ENCODE measurements around the gene SDK1.

SDK1 gene

DNA sequence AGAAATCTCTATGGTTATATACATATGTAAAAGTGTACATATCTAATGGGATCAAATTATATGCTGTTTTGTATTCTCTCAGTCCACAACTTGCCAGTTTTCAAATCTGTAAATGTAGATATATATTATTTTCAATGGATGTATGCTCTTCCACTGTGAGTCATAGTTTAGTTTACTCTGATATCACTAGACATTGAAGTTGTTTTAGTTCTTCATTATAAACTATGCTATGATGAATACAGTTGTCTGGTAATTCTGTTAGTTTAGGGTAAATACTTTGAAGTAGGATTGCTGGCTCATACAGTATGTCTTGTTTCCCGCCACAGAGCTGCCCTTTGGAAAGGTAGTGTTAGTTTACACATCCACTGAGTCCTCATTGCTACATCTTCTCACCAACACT, 25.2 kb downstream of the SDK1 start:
- in situ Hi-C loops (cut with MboI; ENCODE audit: low pct_unique_long_range_greater_than_20kb, low sequenced_read_pairs, unreplicated experiment) = no loop called here
- TF ChIP-seq, protein P1, sequence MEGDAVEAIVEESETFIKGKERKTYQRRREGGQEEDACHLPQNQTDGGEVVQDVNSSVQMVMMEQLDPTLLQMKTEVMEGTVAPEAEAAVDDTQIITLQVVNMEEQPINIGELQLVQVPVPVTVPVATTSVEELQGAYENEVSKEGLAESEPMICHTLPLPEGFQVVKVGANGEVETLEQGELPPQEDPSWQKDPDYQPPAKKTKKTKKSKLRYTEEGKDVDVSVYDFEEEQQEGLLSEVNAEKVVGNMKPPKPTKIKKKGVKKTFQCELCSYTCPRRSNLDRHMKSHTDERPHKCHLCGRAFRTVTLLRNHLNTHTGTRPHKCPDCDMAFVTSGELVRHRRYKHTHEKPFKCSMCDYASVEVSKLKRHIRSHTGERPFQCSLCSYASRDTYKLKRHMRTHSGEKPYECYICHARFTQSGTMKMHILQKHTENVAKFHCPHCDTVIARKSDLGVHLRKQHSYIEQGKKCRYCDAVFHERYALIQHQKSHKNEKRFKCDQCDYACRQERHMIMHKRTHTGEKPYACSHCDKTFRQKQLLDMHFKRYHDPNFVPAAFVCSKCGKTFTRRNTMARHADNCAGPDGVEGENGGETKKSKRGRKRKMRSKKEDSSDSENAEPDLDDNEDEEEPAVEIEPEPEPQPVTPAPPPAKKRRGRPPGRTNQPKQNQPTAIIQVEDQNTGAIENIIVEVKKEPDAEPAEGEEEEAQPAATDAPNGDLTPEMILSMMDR (IDR thresholded peaks at IDR 0.05; ENCODE audit: extremely low read depth, insufficient read depth, missing control alignments) = no peak
- DNase-seq (ENCODE audit: low spot score) = no peak

GRCh38 chr7:3327099-3327498, 26.0 kb downstream of the SDK1 start:
- in situ Hi-C loops (cut with MboI; ENCODE audit: low pct_unique_long_range_greater_than_20kb, low sequenced_read_pairs, unreplicated experiment) = no loop called here
- DNase-seq (ENCODE audit: low spot score) = no peak

DNA sequence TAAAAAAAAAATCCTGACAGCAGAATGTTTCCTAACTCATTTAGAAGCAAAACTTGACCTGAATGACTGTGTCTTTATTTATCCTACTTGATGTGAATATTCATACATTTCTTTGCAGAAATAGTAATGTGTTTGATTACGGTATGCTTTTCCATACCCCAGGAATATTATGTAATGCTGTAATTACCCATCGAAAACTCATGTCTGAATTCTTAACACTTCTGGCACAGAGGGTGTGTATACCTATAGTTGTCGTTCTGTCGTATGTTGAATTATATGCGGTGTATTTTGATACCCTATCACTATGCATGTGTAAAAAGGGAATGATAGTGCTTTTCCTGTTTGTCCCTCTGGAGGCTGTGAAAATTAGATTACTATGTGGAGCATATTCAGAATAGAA, 26.6 kb downstream of the SDK1 start:
- in situ Hi-C loops (cut with MboI; ENCODE audit: low pct_unique_long_range_greater_than_20kb, low sequenced_read_pairs, unreplicated experiment) = no loop called here
- TF ChIP-seq, protein P1 (IDR thresholded peaks at IDR 0.05; ENCODE audit: extremely low read depth, insufficient read depth, missing control alignments) = no peak

More at GRCh38 chr7:3327099-3327498, 26.0 kb downstream of the SDK1 start:
- TF ChIP-seq, protein P1 (IDR thresholded peaks at IDR 0.05; ENCODE audit: extremely low read depth, insufficient read depth, missing control alignments) = no peak

DNA sequence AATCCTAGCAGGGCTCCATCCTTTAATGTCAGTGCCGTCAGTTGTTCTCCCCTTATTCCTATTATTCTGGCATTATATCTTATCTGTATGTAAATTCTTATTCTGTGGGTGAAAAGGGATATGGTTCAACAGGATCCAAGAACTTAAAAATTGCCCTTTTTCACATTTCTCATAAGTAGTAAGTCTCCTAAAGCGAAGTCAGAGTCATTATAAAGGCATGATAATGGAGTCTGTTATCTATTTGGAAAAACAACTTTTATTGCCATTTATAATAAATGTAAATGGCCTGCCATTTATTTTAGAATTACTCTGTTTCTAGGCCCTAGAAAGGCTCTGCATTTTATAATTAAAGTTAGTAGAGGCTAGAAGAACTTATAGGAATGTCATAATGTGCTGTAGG, 31.3 kb downstream of the SDK1 start:
- in situ Hi-C loops (cut with MboI; ENCODE audit: low pct_unique_long_range_greater_than_20kb, low sequenced_read_pairs, unreplicated experiment) = no loop called here
- TF ChIP-seq, protein P1 (IDR thresholded peaks at IDR 0.05; ENCODE audit: extremely low read depth, insufficient read depth, missing control alignments) = no peak
- DNase-seq (ENCODE audit: low spot score) = no peak

More for the DNA sequence above, 26.6 kb downstream of the SDK1 start:
- no peak for DNase-seq (ENCODE audit: low spot score)

DNA sequence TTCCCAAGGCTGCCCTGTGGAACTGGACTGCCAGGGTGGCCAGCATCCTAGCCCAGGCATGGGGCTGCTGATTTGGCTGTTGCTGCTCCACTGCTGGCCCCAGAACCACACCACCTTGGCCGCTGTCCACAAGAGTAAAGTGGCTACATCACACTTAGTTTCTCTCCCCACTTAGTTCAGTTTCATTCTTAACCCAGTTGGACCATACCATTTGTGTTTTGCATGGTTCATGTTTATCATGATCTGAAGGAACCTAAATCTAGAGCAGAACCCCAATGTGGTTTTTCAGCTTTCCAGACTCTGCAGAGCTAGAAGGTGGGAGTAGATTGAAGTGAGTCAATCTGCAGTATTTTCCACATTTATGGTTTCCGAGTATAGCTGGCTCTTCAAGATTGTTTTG, 32.8 kb downstream of the SDK1 start:
- no peak for DNase-seq (ENCODE audit: low spot score)
- in situ Hi-C loops (cut with MboI; ENCODE audit: low pct_unique_long_range_greater_than_20kb, low sequenced_read_pairs, unreplicated experiment) = no loop called here
- TF ChIP-seq, protein P1 (IDR thresholded peaks at IDR 0.05; ENCODE audit: extremely low read depth, insufficient read depth, missing control alignments) = no peak

- DNase-seq (ENCODE audit: low spot score) = no peak
- in situ Hi-C loops (cut with MboI; ENCODE audit: low pct_unique_long_range_greater_than_20kb, low sequenced_read_pairs, unreplicated experiment) = no loop called here
- TF ChIP-seq, protein P1 (IDR thresholded peaks at IDR 0.05; ENCODE audit: extremely low read depth, insufficient read depth, missing control alignments) = no peak
These were observed 35.1 kb downstream of the SDK1 start for GRCh38 chr7:3336042-3336665.
